HEK293 (cell line): ENCODE measurements around the gene BCKDHA.
"Not testable (repeated sequence)": the region's sequence is repeated elsewhere in the genome, so short reads cannot be mapped to it uniquely, and the experiment has no call there.

Experiments
- CTCF ChIA-PET: fragments of 350-600 bp; formaldehyde crosslinking; extraction: SDS; loops from one replicate; lab custom pipeline; 2021; ENCODE audit warnings: antibody characterized with exemption; lab: Yijun Ruan, JAX
- POLR2A ChIA-PET: fragments of 300-600 bp; formaldehyde crosslinking; extraction: SDS; loops from one replicate; lab custom pipeline; 2020; ENCODE audit warnings: antibody characterized with exemption, inconsistent platforms; lab: Yijun Ruan, JAX
- H3K27ac ChIP-seq: fragments of 200-500 bp; sonication (Bioruptor generic); 2 replicates; pipeline ENCODE4 v1.5.1; 2014; ENCODE audit warnings: low read depth, low read length, control low read depth, inconsistent platforms; ENCODE audit errors: extremely low read depth
- H3K36me3 ChIP-seq, 2 experiments: fragments of 200-500 bp in 1 of 2; sonication (Bioruptor generic) in 1 of 2; 1 replicate in 1 of 2; 2 replicates in 1 of 2; pipeline ENCODE4 v1.5.1; 2014 to 2017; ENCODE audit warnings: inconsistent platforms in 2 of 2, low read length in 2 of 2; ENCODE audit not compliant: control insufficient read depth in 2 of 2, insufficient read depth in 1 of 2
- H3K4me1 ChIP-seq: fragments of 200-500 bp; sonication (Bioruptor generic); 2 replicates; pipeline ENCODE4 v1.5.1; 2014; ENCODE audit warnings: mild to moderate bottlenecking, low read length, inconsistent platforms; ENCODE audit not compliant: control insufficient read depth, insufficient read depth
- H3K4me3 ChIP-seq: 2 replicates; pipeline ENCODE4 v1.5.1; 2011; ENCODE audit warnings: low read depth, mild to moderate bottlenecking, control low read depth, low read length, moderate library complexity
- H3K9me3 ChIP-seq: fragments of 200-500 bp; sonication (Bioruptor generic); 2 replicates; pipeline ENCODE4 v1.5.1; 2014; ENCODE audit warnings: low read depth, low read length, inconsistent platforms; ENCODE audit not compliant: control insufficient read depth, insufficient read depth
- BCL6B ChIP-seq: fragments of 450-650 bp; formaldehyde crosslinking; IDR thresholded peaks from 2 replicates; pipeline ENCODE4 v1.5.1; 2017; ENCODE audit warnings: missing biosample characterization, missing genetic modification characterization
- FEZF1 ChIP-seq: fragments of 450-650 bp; formaldehyde crosslinking; IDR thresholded peaks from 2 replicates; pipeline ENCODE4 v1.5.1; 2016; ENCODE audit warnings: missing biosample characterization, missing genetic modification characterization
- PRDM10 ChIP-seq: fragments of 450-650 bp; formaldehyde crosslinking; IDR thresholded peaks from 2 replicates; pipeline ENCODE4 v1.5.1; 2016; ENCODE audit warnings: missing biosample characterization, missing genetic modification characterization
- PRDM2 ChIP-seq: fragments of 450-650 bp; formaldehyde crosslinking; IDR thresholded peaks from 2 replicates; pipeline ENCODE4 v1.5.1; 2016; ENCODE audit warnings: missing biosample characterization, missing genetic modification characterization, borderline replicate concordance
- ZFP3 ChIP-seq: fragments of 450-650 bp; formaldehyde crosslinking; IDR thresholded peaks from 2 replicates; pipeline ENCODE4 v1.5.1; 2016; ENCODE audit warnings: low read depth, missing biosample characterization, missing genetic modification characterization
- ZIC2 ChIP-seq: fragments of 450-650 bp; formaldehyde crosslinking; IDR thresholded peaks from 2 replicates; pipeline ENCODE4 v1.5.1; 2016; ENCODE audit warnings: missing biosample characterization, missing genetic modification characterization
- ZNF366 ChIP-seq: fragments of 450-650 bp; formaldehyde crosslinking; conservative IDR thresholded peaks from 2 replicates; pipeline ENCODE4 v1.5.1; 2016; ENCODE audit warnings: missing biosample characterization, missing genetic modification characterization
- ZNF423 ChIP-seq: fragments of 450-650 bp; formaldehyde crosslinking; IDR thresholded peaks from 2 replicates; pipeline ENCODE4 v1.5.1; 2016; ENCODE audit warnings: missing biosample characterization, missing genetic modification characterization
- ZNF449 ChIP-seq: fragments of 450-650 bp; formaldehyde crosslinking; IDR thresholded peaks from 2 replicates; pipeline ENCODE4 v1.5.1; 2017; ENCODE audit warnings: missing biosample characterization, mild to moderate bottlenecking, missing genetic modification characterization, moderate library complexity
- ZNF610 ChIP-seq: fragments of 450-650 bp; formaldehyde crosslinking; IDR thresholded peaks from 2 replicates; pipeline ENCODE4 v1.5.1; 2016; ENCODE audit warnings: missing biosample characterization, missing genetic modification characterization, borderline replicate concordance
- ZSCAN30 ChIP-seq: fragments of 450-650 bp; IDR thresholded peaks from 2 replicates; pipeline ENCODE4 v1.5.1; 2018; ENCODE audit warnings: missing biosample characterization, mild to moderate bottlenecking, missing genetic modification characterization, moderate library complexity

Gene BCKDHA

DNA sequence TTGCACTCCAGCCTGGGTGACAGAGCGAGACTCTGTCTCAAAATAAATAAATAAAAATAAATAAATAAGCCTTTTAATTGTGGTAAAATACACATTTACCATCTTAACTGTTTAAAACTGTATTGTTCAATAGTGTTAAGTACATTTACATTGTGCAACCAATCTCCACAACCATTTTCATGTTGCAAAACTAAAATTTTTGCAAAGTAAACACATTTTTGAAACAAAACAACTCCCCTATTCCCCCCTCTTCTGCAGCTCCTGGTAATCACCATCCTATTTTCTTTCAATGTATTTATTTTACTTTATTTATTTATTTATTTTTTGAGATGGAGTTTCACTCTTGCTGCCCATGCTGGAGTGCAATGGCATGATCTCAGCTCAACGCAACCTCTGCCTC, 27.8 kb upstream of the BCKDHA start (continued):
- no peak for TF ChIP-seq PRDM2 (tag by site-specific recombination)

DNA sequence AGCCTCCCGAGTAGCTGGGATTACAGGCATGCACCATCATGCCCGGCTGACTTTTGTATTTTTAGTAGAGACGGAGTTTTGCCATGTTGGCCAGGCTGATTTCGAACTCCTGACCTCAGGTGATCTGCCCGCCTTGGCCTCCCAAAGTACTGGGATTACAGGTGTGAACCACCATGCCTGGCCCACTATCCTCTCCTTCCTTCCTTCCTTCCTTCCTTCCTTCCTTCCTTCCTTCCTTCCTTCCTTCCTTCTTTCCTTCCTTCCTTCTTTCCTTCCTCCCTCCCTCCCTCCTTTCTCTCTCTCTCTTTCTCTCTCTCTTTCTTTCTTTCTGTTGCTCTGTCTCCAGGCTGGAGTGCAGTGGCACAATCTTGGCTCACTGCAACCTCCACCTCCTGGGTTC, 26.5 kb upstream of the BCKDHA start:
- not testable (repeated sequence) for H3K36me3 ChIP-seq, H3K4me3 ChIP-seq, H3K27ac ChIP-seq, H3K9me3 ChIP-seq
- TF ChIP-seq ZNF366 (tag by site-specific recombination) = peak; percentile 98
- peaks cover 16% of the 10 kb centered on the region for H3K4me1 ChIP-seq
- POLR2A ChIA-PET = interaction anchor here (1.0 to 3.3 kb wide), 2 partner anchors 7 to 9 kb away, joined by 3 to 13 read pairs; partner anchors contain the start of gene B9D2
- CTCF ChIA-PET = interaction anchor here (0.7 kb wide), 1 partner anchor 347 kb away, joined by 4 read pairs; no protein-coding TSS in a partner anchor

DNA sequence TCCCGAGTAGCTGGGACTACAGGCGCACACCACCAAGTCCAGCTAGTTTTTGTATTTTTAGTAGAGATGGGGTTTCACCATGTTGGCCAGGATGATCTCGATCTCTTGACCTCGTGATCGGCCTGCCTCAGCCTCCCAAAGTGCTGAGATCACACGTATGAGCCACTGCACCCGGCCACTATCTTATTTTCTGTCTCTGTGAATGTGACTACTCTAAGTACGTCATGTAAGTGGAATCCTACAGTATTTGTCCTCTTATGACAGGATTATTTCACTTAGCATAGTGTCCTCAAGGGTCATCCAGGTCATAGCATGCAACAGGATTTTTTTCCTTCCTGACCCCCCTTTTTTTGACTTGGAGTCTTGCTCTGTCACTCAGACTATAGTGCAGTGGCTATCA, 26.1 kb upstream of the BCKDHA start:
- POLR2A ChIA-PET = interaction anchor here (0.6 to 3.3 kb wide), 2 partner anchors 8 to 500 kb away, joined by 3 to 13 read pairs; partner anchors contain the start of gene B9D2
- TF ChIP-seq ZSCAN30 (tag by site-specific recombination) = no peak
- peak; percentile 8; the same call in 1 of the 2 replicates for TF ChIP-seq ZNF366 (tag by site-specific recombination)
- Histone ChIP-seq H3K27ac (no peak overlapping the region), H3K4me1 (peaks cover 20% of the 10 kb centered on the region), H3K4me3 (no peak overlapping the region), H3K36me3 (no peaks in the 10 kb centered on the region; a peak in 1 of 3 replicates), H3K9me3 (no peaks in the 10 kb centered on the region)
- CTCF ChIA-PET = no interaction called here

DNA sequence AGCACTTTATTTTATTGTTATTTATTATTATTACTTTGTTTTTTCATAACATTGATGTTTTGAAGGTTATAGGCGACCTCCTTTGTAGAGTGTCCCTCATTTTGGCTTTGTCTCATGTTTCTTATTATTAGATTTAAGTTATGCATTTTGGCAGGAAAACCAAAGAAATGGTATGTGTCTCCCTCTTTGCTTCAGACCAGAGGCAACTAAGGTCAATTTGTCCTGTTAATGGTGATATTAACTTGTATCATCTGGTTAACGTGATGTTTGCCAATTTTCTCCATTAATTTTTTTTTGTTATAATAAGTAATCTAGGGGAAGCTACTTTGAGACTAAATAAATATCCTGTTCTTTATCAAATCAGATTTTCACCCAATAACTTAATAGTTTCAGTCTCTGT, 25.1 kb upstream of the BCKDHA start:
- no peak overlapping the region for H3K4me3 ChIP-seq
- no peak for TF ChIP-seq BCL6B (tag by site-specific recombination)
- TF ChIP-seq FEZF1 = no peak
- no peak for TF ChIP-seq ZFP3 (tag by site-specific recombination)
- POLR2A ChIA-PET = interaction anchor here (0.9 to 3.3 kb wide), 2 partner anchors 9 to 55 kb away, joined by 3 to 13 read pairs; partner anchors contain the start of genes B3GNT8 and B9D2
- CTCF ChIA-PET = interaction anchor here (0.5 kb wide), 1 partner anchor 225 kb away, joined by 3 read pairs; no protein-coding TSS in a partner anchor
- no peak overlapping the region for H3K27ac ChIP-seq
- H3K9me3 ChIP-seq = no peaks in the 10 kb centered on the region
- H3K4me1 ChIP-seq = peaks cover 20% of the 10 kb centered on the region
- H3K36me3 ChIP-seq = no peaks in the 10 kb centered on the region; a peak in 1 of 3 replicates

DNA sequence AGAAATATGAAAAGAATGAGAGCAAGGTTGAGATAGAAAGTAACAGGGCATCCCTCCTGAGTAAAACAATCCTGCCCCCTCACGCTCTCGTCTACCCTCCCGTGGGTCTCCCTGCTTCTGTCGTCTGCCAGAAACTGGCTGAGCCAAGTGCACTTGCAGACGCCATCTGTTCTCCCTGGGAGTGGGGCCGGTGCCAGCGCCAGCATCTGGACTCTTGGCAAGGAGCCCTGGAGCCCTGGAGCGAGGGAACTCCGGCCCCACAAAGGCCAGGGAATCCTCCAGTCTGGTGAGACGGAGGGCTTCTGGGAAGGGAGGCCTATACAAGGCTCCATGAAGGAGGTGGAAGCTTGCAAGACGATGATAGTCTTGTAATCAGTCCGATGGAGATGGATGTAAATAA, 23.6 kb upstream of the BCKDHA start:
- POLR2A ChIA-PET = interaction anchor here (3.3 kb wide), 1 partner anchor 10 kb away, joined by 13 read pairs; the partner anchor contains the start of gene B9D2
- H3K9me3 ChIP-seq = no peaks in the 10 kb centered on the region
- H3K4me1 ChIP-seq = peaks cover 20% of the 10 kb centered on the region
- no peaks in the 10 kb centered on the region; a peak in 1 of 3 replicates for H3K36me3 ChIP-seq
- H3K27ac ChIP-seq = peak overlapping the region; percentile 7; the same call in 1 of the 2 replicates
- CTCF ChIA-PET = no interaction called here
- no peak overlapping the region for H3K4me3 ChIP-seq
- TF ChIP-seq ZNF423 (tag by site-specific recombination) (peak; percentile 57; the same call in 1 of the 2 replicates), ZNF610 (tag by site-specific recombination) (peak; percentile 55; the same call in 1 of the 2 replicates), PRDM10 (peak; percentile 77), ZIC2 (tag by site-specific recombination) (peak; percentile 93), ZNF449 (no peak), ZNF366 (tag by site-specific recombination) (peak; percentile 89)
